Activated T-cell treated with anti-CD3 and anti-CD28 coated beads, Interleukin-2, amount 50 U/mL, for 24 hours (primary cell): ENCODE measurements around the gene TBC1D22A.
"Not testable (repeated sequence)": the region's sequence is repeated elsewhere in the genome, so short reads cannot be mapped to it uniquely, and the experiment has no call there.

Experiments used
- DNase-seq: peaks from one replicate; pipeline ENCODE4 v3.0.0-alpha.2; 2020
- H3K27ac Mint-ChIP-seq: 2 replicates; pipeline ENCODE4 v1.8.0; 2020; ENCODE audit warnings: mild to moderate bottlenecking, mixed read lengths
- H3K27me3 Mint-ChIP-seq: 2 replicates; pipeline ENCODE4 v1.8.0; 2020; ENCODE audit warnings: mixed read lengths
- H3K36me3 Mint-ChIP-seq: 2 replicates; pipeline ENCODE4 v1.8.0; 2020; ENCODE audit warnings: low read depth, mixed read lengths
- H3K4me1 Mint-ChIP-seq: 2 replicates; pipeline ENCODE4 v1.8.0; 2020; ENCODE audit warnings: low read depth, mixed read lengths
- H3K4me3 Mint-ChIP-seq: 2 replicates; pipeline ENCODE4 v1.8.0; 2020; ENCODE audit warnings: mild to moderate bottlenecking, moderate library complexity, mixed read lengths
- H3K9me3 Mint-ChIP-seq: 2 replicates; pipeline ENCODE4 v1.8.0; 2020; ENCODE audit warnings: mixed read lengths

Gene TBC1D22A

GRCh38 chr22:46782200-46782599 lies 19.8 kb downstream of the TBC1D22A start:
- not testable (repeated sequence) for H3K27ac Mint-ChIP-seq, H3K9me3 Mint-ChIP-seq, DNase-seq, H3K4me3 Mint-ChIP-seq, H3K27me3 Mint-ChIP-seq
- peaks cover 45% of the 10 kb centered on the region for H3K4me1 Mint-ChIP-seq
- peaks cover 32% of the 10 kb centered on the region for H3K36me3 Mint-ChIP-seq

DNA sequence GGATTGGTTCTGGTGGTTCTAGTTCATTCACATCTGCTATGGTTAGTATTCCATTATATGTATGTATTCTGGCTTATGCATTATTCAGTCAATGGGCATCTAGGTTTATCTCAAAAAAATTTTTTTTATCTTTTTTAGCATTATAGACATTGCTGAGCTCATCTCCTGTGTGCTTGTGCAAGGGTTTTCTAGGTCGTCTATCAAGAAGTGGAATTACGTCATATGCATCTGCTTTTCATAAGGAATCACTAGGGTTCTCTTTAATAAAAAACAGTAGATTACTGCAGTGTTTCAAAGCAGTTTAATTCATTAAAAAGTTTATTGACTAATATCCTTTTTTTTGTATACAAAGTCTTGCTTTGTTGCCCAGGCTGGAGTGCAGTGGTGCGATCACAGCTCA lies 21.3 kb downstream of the TBC1D22A start:
- Mint-ChIP-seq H3K4me3 (no peak overlapping the region), H3K36me3 (peaks cover 32% of the 10 kb centered on the region), H3K27ac (no peak overlapping the region), H3K9me3 (no peaks in the 10 kb centered on the region), H3K4me1 (peaks cover 45% of the 10 kb centered on the region), H3K27me3 (no peaks in the 10 kb centered on the region)
- no peak for DNase-seq

GRCh38 chr22:46788441-46789172 lies 26.2 kb downstream of the TBC1D22A start:
- Mint-ChIP-seq H3K4me1 (peaks cover 68% of the 10 kb centered on the region), H3K36me3 (peaks cover 47% of the 10 kb centered on the region), H3K27ac (peak overlapping the region; percentile 86), H3K9me3 (no peaks in the 10 kb centered on the region), H3K27me3 (no peaks in the 10 kb centered on the region), H3K4me3 (peak overlapping the region; percentile 32)
- no peak for DNase-seq

- no peak for DNase-seq
- Mint-ChIP-seq H3K27ac (peak overlapping the region; percentile 99), H3K4me1 (peaks cover 69% of the 10 kb centered on the region), H3K9me3 (no peaks in the 10 kb centered on the region), H3K36me3 (peaks cover 59% of the 10 kb centered on the region), H3K27me3 (no peaks in the 10 kb centered on the region), H3K4me3 (no peak overlapping the region)
These were observed 27.5 kb downstream of the TBC1D22A start for GRCh38 chr22:46789992-46790391.

DNA sequence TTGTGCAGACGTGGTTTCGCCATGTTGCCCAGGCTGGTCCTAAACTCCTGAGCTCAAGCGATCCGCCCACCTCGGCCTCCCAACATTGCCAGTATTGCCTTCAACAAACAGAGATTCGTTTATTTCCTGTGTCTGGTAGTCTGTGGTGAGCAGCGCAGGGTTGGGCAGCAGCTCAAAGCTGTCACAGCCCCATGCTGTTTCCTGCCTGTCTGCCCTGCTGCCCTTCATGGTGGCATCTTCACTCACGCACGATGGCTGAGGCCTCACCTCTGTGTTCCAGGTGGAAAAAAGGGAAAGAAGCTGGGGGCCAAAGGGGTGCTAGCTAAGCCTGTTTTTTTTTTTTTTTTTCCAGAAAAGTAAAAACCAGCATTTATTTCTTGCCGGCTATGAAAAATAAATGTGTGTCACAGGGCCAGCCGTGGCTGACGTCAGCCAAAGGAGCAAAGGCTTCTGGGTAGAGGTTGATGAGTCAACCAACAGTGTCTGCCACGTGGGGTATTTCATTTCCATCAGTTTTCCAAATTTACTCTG lies 28.8 kb downstream of the TBC1D22A start:
- Mint-ChIP-seq H3K27ac (peak overlapping the region; percentile 99), H3K36me3 (peaks cover 69% of the 10 kb centered on the region), H3K27me3 (no peaks in the 10 kb centered on the region), H3K4me1 (peaks cover 61% of the 10 kb centered on the region), H3K9me3 (no peaks in the 10 kb centered on the region), H3K4me3 (peak overlapping the region; percentile 77)
- peak; percentile 81 for DNase-seq

GRCh38 chr22:46792061-46792796 lies 29.8 kb downstream of the TBC1D22A start:
- Mint-ChIP-seq H3K4me1 (peaks cover 57% of the 10 kb centered on the region), H3K9me3 (no peaks in the 10 kb centered on the region), H3K27ac (peak overlapping the region; percentile 99), H3K4me3 (no peak overlapping the region), H3K27me3 (no peaks in the 10 kb centered on the region), H3K36me3 (peaks cover 67% of the 10 kb centered on the region)
- DNase-seq, result no peak

- H3K4me1 Mint-ChIP-seq, result peaks cover 53% of the 10 kb centered on the region
- no peaks in the 10 kb centered on the region for H3K27me3 Mint-ChIP-seq
- peak overlapping the region; percentile 74 for H3K27ac Mint-ChIP-seq
- peaks cover 68% of the 10 kb centered on the region for H3K36me3 Mint-ChIP-seq
- DNase-seq, result no peak
- H3K9me3 Mint-ChIP-seq, result no peaks in the 10 kb centered on the region
- H3K4me3 Mint-ChIP-seq, result no peak overlapping the region
These were observed 30.4 kb downstream of the TBC1D22A start for GRCh38 chr22:46792841-46793261.

GRCh38 chr22:46793497-46793896 lies 31.0 kb downstream of the TBC1D22A start:
- peaks cover 72% of the 10 kb centered on the region for H3K36me3 Mint-ChIP-seq
- DNase-seq, result no peak
- no peak overlapping the region for H3K4me3 Mint-ChIP-seq
- peak overlapping the region; percentile 74 for H3K27ac Mint-ChIP-seq
- no peaks in the 10 kb centered on the region for H3K27me3 Mint-ChIP-seq
- peaks cover 52% of the 10 kb centered on the region for H3K4me1 Mint-ChIP-seq
- H3K9me3 Mint-ChIP-seq, result no peaks in the 10 kb centered on the region

DNA sequence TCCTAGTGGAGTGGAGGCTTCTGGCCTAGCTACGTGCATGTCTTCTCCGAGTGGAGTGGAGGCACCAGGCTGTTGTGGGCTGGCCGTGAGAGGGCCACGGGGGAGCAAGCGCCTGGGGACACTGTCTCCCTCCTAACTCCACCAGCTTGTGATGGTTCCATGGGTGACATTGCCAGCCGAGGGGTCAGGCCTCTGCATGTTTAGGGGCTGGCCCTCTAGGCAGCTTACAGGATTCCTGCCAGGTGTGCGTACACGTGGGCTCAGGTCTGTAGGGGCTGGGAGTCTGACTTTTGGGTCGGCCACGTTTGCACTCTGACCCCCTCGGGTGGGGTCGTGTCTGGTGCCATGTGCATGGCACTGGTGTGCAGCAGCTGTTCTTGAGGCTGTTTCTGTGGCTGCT lies 31.6 kb downstream of the TBC1D22A start:
- no peak for DNase-seq
- Mint-ChIP-seq H3K9me3 (no peaks in the 10 kb centered on the region), H3K27ac (no peak overlapping the region), H3K36me3 (peaks cover 74% of the 10 kb centered on the region), H3K4me1 (peaks cover 52% of the 10 kb centered on the region), H3K4me3 (no peak overlapping the region), H3K27me3 (no peaks in the 10 kb centered on the region)

GRCh38 chr22:46794491-46794890 lies 32.0 kb downstream of the TBC1D22A start:
- Mint-ChIP-seq H3K27ac (no peak overlapping the region), H3K36me3 (peaks cover 75% of the 10 kb centered on the region), H3K4me3 (no peak overlapping the region), H3K27me3 (no peaks in the 10 kb centered on the region), H3K4me1 (peaks cover 49% of the 10 kb centered on the region), H3K9me3 (no peaks in the 10 kb centered on the region)
- DNase-seq, result no peak

GRCh38 chr22:46795140-46795539 lies 32.7 kb downstream of the TBC1D22A start:
- Mint-ChIP-seq H3K9me3 (no peaks in the 10 kb centered on the region), H3K4me1 (peaks cover 44% of the 10 kb centered on the region), H3K36me3 (peaks cover 82% of the 10 kb centered on the region), H3K27me3 (no peaks in the 10 kb centered on the region), H3K27ac (no peak overlapping the region), H3K4me3 (no peak overlapping the region)
- no peak for DNase-seq

DNA sequence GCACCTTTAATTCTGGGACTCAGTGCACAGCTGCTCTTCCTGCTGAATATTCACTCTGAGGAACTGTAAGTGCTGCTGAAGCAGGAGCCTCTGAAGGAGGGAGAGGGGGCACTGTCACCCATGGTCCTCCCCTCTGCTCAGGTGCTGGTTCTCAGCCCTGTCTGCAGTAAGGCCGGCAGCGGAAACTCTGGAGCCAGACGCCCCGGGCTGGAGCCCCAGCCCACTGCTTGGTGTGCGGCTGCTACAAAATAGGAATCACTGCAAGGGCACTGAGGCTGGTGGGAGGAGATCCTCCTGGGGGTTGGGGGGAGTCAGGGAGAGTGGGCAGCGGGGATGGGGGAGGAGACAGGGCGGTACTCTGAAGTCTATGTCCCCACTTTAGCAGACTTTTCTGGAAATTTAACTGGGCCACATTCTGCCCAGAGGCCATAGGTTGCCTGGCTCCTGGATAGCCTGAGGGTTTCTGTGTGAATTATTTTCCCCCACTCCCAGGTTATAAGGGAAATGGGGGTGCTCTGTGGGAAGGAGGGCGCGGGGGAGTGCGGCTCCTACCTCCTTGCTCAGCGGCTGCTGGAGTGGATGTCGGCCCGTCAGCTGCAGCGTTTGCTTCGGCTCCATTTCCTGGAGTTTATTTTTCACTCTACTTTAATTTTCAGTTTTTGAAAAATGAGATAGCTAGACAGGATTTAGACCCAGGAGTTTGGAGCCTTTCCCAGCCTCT lies 33.6 kb downstream of the TBC1D22A start:
- DNase-seq, result no peak
- peaks cover 88% of the 10 kb centered on the region for H3K36me3 Mint-ChIP-seq
- H3K27ac Mint-ChIP-seq, result no peak overlapping the region
- no peaks in the 10 kb centered on the region for H3K27me3 Mint-ChIP-seq
- no peaks in the 10 kb centered on the region for H3K9me3 Mint-ChIP-seq
- peaks cover 36% of the 10 kb centered on the region for H3K4me1 Mint-ChIP-seq
- no peak overlapping the region for H3K4me3 Mint-ChIP-seq

DNA sequence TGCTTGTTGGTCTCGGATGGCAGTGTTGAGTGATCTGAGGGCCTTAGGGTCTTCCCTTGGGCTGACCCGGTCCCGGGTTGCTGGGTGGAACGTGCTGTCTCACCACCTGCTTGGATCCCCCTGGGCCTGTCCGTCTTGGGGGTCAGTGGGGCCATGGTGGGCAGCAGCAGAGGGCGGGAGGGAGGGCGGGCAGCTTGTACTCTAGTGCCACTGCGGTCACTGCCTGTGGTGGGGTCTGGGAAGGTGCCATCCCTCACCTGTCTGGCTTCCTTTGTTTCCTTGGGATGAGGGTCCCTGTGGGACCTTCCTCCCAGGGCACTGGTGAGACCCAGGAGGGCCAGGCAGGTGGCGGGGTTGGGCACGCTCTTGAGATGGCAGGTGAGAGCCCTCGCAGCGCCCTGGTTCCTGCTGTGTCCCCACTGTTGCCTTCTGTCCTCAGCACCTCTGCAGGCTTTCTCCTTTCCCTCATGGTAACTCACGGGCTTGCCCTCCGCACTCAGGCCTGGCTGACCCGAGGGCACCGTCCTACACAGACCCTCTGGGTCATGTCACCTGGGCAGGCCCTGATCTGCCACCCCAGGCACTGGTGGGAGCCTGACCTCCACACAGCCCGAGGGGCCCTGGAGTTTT lies 34.2 kb downstream of the TBC1D22A start:
- H3K27ac Mint-ChIP-seq, result peak overlapping the region; percentile 18
- no peak for DNase-seq
- no peaks in the 10 kb centered on the region for H3K27me3 Mint-ChIP-seq
- H3K4me3 Mint-ChIP-seq, result no peak overlapping the region
- peaks cover 87% of the 10 kb centered on the region for H3K36me3 Mint-ChIP-seq
- no peaks in the 10 kb centered on the region for H3K9me3 Mint-ChIP-seq
- peaks cover 29% of the 10 kb centered on the region for H3K4me1 Mint-ChIP-seq

DNA sequence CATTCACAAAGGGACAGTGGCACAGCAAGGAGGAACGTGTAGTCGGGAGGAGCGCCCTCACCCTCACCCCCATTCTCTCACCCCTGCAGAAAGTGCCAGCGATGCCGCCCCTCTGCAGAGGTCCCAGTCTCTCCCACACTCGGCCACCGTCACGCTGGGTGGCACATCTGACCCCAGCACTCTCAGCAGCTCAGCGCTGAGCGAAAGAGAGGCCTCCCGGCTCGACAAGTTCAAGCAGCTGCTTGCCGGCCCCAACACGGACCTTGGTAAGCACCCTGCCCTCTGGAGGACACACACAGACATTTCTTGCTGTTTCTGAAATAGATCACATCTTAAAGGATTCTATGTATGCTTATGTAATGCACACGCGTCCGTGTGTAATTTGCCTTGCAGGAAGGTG lies 34.9 kb downstream of the TBC1D22A start:
- Mint-ChIP-seq H3K4me1 (peaks cover 29% of the 10 kb centered on the region), H3K36me3 (peaks cover 88% of the 10 kb centered on the region), H3K27me3 (no peaks in the 10 kb centered on the region), H3K9me3 (no peaks in the 10 kb centered on the region), H3K4me3 (no peak overlapping the region), H3K27ac (peak overlapping the region; percentile 18)
- DNase-seq, result no peak
